ENCODE measurements around the gene BEST1.

- TF ChIP-seq CTCF (IDR thresholded peaks at IDR 0.05) (no peak), EZH2 (IDR thresholded peaks at IDR 0.05) (no peak), EZH2phosphoT487 (IDR thresholded peaks at IDR 0.05) (no peak)
Observed at GRCh38 chr11:61918251-61918937, 31.8 kb upstream of the BEST1 start.

All from neural progenitor cell (in vitro differentiated cells).